Measurements from ENCODE around the gene MBD2.

MBD2 gene

GRCh38 chr18:54173980-54174630 lies 50.4 kb downstream of the MBD2 start:
- H3K36me3 ChIP-seq = no peaks in the 10 kb centered on the region
- no peaks in the 10 kb centered on the region for H3K27me3 ChIP-seq (ENCODE audit: insufficient read depth, low read depth, severe bottlenecking)
- no peak overlapping the region for H3K27ac ChIP-seq
- no peak overlapping the region for H3K4me3 ChIP-seq (ENCODE audit: low read depth, low read length)
- DNase-seq = no peak
- H3K9me3 ChIP-seq (ENCODE audit: severe bottlenecking) = no peaks in the 10 kb centered on the region
- TF ChIP-seq CTCF (IDR thresholded peaks at IDR 0.05; ENCODE audit: low read depth, low read length) = no peak

- no peaks in the 10 kb centered on the region for H3K36me3 ChIP-seq
- no peak for TF ChIP-seq CTCF (IDR thresholded peaks at IDR 0.05; ENCODE audit: low read depth, low read length)
- H3K27ac ChIP-seq = no peak overlapping the region
- H3K9me3 ChIP-seq (ENCODE audit: severe bottlenecking) = no peaks in the 10 kb centered on the region
- no peak for DNase-seq
- no peaks in the 10 kb centered on the region for H3K27me3 ChIP-seq (ENCODE audit: insufficient read depth, low read depth, severe bottlenecking)
- H3K4me3 ChIP-seq (ENCODE audit: low read depth, low read length) = no peak overlapping the region
These were observed 51.2 kb downstream of the MBD2 start for GRCh38 chr18:54173250-54173649.

GRCh38 chr18:54169431-54170403 lies 54.8 kb downstream of the MBD2 start:
- Histone ChIP-seq H3K9me3 (ENCODE audit: severe bottlenecking) (no peaks in the 10 kb centered on the region), H3K27ac (no peak overlapping the region), H3K36me3 (no peaks in the 10 kb centered on the region), H3K27me3 (ENCODE audit: insufficient read depth, low read depth, severe bottlenecking) (no peaks in the 10 kb centered on the region), H3K4me3 (ENCODE audit: low read depth, low read length) (no peak overlapping the region)
- no peak for TF ChIP-seq CTCF (IDR thresholded peaks at IDR 0.05; ENCODE audit: low read depth, low read length)
- DNase-seq = no peak

GRCh38 chr18:54165450-54165849 lies 59.0 kb downstream of the MBD2 start:
- no peaks in the 10 kb centered on the region for H3K9me3 ChIP-seq (ENCODE audit: severe bottlenecking)
- no peak for DNase-seq
- TF ChIP-seq CTCF (IDR thresholded peaks at IDR 0.05; ENCODE audit: low read depth, low read length) = no peak
- H3K27me3 ChIP-seq (ENCODE audit: insufficient read depth, low read depth, severe bottlenecking) = no peaks in the 10 kb centered on the region
- H3K36me3 ChIP-seq = no peaks in the 10 kb centered on the region
- no peak overlapping the region for H3K4me3 ChIP-seq (ENCODE audit: low read depth, low read length)
- H3K27ac ChIP-seq = no peak overlapping the region

GRCh38 chr18:54163453-54163852 lies 61.0 kb downstream of the MBD2 start:
- DNase-seq = no peak
- Histone ChIP-seq H3K4me3 (ENCODE audit: low read depth, low read length) (no peak overlapping the region), H3K27ac (no peak overlapping the region), H3K9me3 (ENCODE audit: severe bottlenecking) (no peaks in the 10 kb centered on the region), H3K36me3 (no peaks in the 10 kb centered on the region), H3K27me3 (ENCODE audit: insufficient read depth, low read depth, severe bottlenecking) (no peaks in the 10 kb centered on the region)
- no peak for TF ChIP-seq CTCF (IDR thresholded peaks at IDR 0.05; ENCODE audit: low read depth, low read length)
